UCSD-AML1 (cell line): ENCODE results near the gene ZNF490.

Experiments
- DNase-seq: peaks from one replicate; lab custom pipeline; 2025; ENCODE audit not compliant: unreplicated experiment; lab: John Stamatoyannopoulos, UW

The ZNF490 gene

DNA sequence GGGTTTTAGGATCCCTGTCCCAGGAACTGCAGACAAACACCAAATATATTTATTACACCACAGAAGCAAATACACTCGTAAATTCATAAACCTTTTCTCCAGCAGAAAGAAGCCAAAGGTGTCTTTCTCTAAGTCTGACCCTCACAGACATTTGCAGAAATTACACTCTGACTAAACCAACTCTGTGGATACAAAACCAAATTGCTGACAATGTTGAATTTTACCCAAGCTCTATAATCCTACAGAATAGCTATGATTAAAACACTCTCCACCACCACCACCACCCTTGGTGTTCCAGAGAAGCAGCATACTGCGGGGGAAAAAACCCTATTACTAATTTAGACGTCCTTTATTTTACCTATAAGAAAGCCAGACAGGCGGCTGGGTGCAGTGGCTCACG, 64.5 kb downstream of the ZNF490 start:
- DNase-seq, result no peak

DNA sequence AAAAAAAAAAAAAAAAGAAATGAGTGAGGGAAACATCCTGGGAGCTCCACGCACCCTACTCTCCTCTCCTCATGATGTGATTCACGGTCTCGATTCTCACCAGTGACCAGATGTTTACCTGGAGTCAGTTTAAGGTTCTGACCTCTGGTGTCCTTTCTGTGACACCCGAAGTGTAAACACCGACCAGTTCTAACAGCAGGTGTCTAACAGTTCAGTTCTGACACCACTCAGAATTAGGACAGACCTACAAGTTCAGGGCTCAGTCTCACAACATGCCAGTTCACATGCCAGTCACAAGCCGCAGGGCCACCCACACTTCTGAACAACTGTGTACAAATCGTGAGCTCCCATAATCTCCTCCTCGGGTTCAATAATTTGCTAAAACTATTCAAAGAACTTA, 65.3 kb downstream of the ZNF490 start:
- no peak for DNase-seq

DNA sequence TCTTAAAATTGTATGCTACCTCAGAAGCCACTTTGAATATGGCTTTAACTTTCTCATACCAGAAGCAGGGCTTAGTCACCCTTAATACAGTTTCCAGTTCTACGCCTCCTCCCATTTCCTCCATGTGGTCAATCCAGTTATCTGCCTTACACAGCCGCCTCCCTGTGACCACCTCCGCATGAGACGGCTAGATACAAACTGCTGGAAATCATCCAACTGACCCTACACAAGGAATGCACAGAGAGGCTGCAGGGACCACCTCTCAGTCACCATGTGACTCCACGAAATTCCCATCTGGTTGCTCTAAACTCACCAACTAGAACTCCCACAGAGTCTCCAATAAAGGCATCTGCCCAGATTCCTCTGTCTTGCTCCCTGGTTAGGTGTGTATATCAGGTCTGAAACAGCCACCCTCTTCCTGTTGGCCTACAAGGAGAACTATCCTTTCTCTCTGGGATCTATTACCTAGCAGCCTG, 66.2 kb downstream of the ZNF490 start:
- peak; percentile 65 for DNase-seq

DNA sequence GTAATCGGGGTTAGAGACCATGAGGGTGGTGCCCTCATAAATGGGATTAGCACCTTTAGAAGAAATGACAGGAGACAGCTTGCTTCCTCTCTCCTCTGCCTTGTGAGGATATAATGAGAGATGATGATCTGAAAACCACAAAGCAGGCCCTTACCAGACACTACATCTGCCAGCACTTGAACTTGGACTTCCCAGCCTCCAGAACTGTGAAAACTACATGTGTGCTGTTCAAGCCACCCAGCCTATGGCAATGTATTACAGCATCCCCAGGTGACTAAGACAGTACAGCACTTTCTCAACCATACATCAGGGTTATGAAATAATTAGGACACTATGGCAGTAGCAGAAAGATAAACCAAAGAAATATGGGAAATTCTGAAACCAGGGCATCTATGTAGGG, 66.8 kb downstream of the ZNF490 start:
- no peak for DNase-seq
